ENCODE measurements around the gene SLC26A5.

GRCh38 chr7:103398483-103399127, 47.4 kb downstream of the SLC26A5 start:
- TF ChIP-seq EP300 (IDR thresholded peaks at IDR 0.05) (no peak), POLR2A (IDR thresholded peaks at IDR 0.05) (no peak)
